Stimulated activated CD4-positive, alpha-beta T cell treated with anti-CD3 and anti-CD28 coated beads, Interleukin-2, amount 100 ng/mL, for 24 hours (primary cell): ENCODE measurements around the gene ABCA13.

Experiments
- DNase-seq, 2 donors: peaks; one replicate each; pipeline ENCODE4 v3.0.0-alpha.2; 2020

Gene ABCA13

GRCh38 chr7:48244864-48245271 lies 73.6 kb downstream of the ABCA13 start:
- DNase-seq: no peak

- DNase-seq: no peak
Observed at GRCh38 chr7:48245751-48246472, 74.7 kb downstream of the ABCA13 start.

- DNase-seq: no peak
Observed at GRCh38 chr7:48249166-48249565, 77.9 kb downstream of the ABCA13 start.

GRCh38 chr7:48250441-48250951 lies 79.2 kb downstream of the ABCA13 start:
- DNase-seq: no peak

GRCh38 chr7:48251766-48252165 lies 80.5 kb downstream of the ABCA13 start:
- no peak for DNase-seq

- DNase-seq: no peak
Observed at GRCh38 chr7:48252995-48253394, 81.7 kb downstream of the ABCA13 start.

DNA sequence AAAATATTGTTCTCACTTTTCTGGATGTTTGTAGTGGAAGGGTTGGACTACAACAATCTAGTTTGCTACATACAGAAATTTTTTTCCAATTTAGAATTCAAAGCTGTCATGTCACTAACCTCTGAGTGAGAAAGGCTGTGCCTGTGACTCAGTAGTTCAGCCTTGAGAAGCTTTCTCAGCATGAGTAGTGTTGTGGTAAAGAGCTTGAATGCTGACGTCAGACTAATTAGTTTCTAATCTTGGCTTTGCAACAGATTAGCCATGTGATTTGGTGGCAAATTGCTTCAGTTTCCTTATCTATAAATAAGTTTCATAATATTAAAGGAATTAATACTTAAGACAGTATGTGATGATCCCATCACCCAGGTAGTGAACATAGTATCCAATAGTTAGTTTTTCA lies 83.8 kb downstream of the ABCA13 start:
- DNase-seq: no peak

- no peak for DNase-seq
Observed at GRCh38 chr7:48259463-48260280, 88.4 kb downstream of the ABCA13 start.

DNA sequence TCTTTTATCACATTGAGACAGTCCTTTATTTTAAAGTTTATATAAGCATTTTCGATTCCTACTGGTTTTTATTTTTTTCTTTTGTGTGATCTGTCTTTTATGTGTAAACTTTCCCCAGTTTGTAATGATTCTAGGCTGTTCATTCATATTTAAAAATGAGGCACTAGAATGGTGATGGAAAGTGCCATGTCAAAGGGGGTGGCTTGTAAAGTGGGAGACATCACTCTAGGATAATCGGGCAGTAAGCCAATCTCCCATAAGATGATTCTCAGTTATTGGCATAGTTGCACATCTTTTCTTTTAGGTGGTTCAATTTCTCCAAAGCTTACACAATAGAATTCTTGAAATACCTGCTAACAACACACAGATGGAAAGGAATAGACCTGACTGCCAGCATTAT lies 90.4 kb downstream of the ABCA13 start:
- DNase-seq: no peak

DNA sequence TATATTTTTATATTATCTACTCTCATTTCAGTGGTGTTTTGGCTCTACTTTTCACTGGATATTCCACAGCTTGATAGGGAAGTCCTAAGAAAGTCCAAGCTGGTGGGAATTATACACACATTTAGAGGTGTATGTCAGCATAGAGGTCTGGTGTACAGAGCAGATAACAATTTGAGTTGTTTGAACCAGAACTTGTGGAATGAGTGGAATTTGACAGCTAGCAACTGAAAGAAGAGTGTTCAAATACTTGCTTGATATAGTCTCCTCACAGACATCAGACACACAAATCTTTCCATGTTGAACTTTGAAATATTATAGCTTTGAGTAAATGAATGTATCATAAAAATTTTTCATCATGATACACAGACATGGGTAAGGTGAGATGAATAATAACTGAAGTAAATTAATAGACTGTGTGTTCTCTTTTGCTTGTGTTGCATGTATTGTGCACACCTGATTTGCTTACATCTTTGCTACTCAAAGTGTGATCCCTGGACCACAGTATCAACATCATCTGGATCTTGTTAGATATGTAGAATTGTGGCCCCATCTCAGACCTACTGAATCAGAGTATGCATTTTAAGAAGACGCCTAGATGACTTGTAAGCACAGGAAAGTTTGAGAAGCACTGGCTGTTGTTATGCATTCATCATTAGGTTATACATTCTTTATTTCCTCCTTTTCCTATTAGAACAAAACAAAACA lies 91.5 kb downstream of the ABCA13 start:
- DNase-seq: no peak

- no peak for DNase-seq
Observed at GRCh38 chr7:48263311-48263650, 92.0 kb downstream of the ABCA13 start.

GRCh38 chr7:48269066-48269465 lies 97.8 kb downstream of the ABCA13 start:
- no peak for DNase-seq

- no peak for DNase-seq
Observed at GRCh38 chr7:48274662-48275061, 103.4 kb downstream of the ABCA13 start.

DNA sequence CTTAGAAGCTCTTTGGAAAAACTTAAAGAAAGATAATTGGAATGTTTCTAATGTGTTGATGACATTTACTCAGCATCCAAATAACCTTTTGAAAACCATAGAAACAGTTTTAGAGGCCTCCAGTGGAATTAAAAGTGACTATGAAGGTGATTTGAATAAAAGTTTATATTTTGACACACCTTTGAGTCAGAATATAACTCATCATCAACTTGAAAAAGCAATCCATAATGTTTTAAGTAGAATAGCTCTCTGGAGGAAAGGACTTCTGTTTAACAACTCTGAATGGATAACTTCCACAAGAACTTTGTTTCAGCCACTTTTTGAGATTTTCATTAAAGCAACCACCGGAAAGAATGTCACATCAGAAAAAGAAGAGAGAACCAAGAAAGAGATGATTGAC lies 108.2 kb downstream of the ABCA13 start:
- DNase-seq: no peak

GRCh38 chr7:48280100-48280499 lies 108.8 kb downstream of the ABCA13 start:
- DNase-seq: no peak

DNA sequence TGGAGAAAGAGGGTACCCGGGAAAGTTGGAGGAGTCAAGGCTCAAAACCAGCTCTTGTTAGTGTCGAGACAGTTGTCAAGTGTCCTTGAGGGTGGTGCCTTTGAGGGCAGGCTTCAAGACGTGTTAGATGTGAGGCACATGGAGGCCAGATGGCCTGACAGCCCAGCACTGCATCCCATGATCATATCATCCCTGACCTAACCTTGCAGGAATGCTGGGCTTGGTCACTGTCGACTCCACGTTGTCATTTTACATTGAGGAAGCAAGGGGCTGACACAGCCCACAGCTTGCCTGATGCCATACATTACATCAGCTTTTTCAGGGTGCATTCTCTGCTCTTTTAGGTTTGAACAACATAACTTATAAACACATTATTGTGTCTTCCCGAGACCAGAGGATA lies 114.1 kb downstream of the ABCA13 start:
- DNase-seq: no peak

DNA sequence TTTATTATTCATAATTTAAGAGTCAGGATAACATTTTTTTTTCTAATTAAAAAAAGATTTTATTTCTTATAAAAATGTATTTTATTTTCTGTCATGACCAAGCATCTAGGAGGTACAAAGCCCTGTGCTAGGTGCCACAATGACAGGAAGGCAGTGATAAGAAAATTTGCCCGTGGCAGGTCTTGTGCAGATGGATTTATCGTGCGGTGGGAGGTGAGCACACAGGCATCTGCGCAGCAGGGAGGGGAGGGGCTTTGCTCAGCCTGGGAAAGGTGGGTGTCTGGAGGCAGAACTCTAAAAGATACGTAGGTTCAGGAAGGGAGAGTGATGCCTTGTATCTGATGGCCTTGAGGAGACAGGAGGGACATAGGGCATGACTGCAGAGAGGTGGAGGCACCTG lies 115.6 kb downstream of the ABCA13 start:
- no peak for DNase-seq

GRCh38 chr7:48289656-48290055 lies 118.4 kb downstream of the ABCA13 start:
- no peak for DNase-seq

GRCh38 chr7:48292949-48293348 lies 121.7 kb downstream of the ABCA13 start:
- DNase-seq: no peak

DNA sequence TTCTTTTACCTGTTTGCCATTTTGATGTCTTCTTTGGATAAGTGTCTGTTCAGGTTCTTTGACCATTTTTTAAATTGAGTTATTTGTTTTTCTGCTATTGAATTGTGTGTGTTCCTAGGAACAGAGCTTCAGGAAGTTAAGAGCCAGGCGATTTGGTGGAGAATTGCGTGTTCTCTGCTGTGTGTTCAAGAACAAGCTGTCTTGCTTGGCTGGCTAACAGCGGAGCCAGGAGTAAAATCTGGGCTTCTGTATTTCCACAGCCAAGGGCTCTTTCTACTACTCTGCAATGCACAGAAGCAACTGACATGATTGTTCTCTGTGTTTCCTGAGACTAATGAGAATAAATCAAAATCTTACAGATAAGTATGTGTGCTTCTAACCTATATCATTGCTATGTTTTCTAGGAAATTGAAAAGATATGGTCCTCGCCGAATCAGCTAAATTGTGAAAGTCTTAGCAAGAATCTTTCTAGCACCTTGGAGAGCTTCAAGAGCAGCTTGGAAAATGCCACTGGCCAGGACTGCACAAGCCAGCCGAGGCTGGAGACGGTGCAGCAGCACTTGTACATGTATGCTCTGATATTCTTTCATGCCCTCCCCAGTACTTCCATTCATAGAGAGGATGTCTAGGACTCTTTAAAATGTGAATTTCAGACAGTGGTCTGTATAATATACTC lies 124.2 kb downstream of the ABCA13 start:
- DNase-seq: no peak

GRCh38 chr7:48296966-48297365 lies 125.7 kb downstream of the ABCA13 start:
- DNase-seq: no peak

DNA sequence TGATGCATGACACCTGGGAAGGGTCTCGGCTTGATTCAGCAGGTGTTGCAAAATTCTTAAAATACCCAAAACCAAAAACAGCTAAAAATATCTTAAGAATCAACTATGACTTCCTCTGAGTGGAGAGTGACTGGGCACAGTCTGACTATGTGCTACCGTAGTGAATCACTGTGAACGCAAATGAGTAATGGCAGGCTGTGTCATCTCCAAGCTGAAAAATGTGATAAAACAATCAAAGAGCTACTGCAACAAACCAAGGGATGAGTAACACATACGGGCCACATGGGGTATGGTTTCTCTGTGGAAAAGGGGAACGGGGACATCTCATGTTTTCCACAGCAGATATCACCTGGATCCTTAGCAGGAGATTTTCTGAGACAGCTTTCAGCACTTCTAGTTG lies 127.5 kb downstream of the ABCA13 start:
- DNase-seq: peak in 1 of 2 donors; percentile 8

DNA sequence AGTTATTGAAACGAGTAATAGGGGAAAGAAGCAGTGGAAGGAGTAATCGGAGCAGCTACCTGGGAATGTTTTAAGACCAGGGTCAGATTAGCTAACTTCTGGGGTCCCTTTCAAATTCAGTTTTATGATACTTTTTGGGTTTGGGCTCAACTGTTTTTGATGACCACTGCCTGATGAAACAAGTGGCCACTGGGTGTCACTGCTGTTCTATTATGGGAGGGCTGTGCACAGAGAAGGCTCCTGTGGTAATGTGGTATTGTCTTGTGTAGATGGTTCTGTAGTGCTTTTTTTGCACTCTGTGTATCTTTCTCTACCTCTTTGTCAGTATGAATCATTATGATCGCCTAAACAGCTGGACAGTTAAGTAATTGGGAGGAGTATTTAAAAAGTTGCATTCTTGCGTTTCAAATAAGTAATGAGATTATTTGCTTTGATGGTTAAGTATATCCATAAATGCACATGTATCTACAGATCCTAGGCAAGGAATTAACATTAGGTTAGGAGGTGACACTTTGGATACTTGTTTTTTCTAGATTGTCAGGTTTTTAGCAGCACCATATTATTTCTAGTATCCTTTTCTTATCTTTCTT lies 128.4 kb downstream of the ABCA13 start:
- DNase-seq: peak; percentile 36 to 55
